ENCODE measurements around the gene P2RX2. TPM values are rescaled to one million over a fixed set of nuclear protein-coding genes. Genes with fewer than 3 reads are reported as not detected.

P2RX2 gene
- total RNA-seq, result not detected in 2 replicates

GRCh38 chr12:132618683-132619043 lies at the start of gene P2RX2:
Gene P2RX2 (plus strand): TSS chr12:132618776. CDS start chr12:132618817, 41 bp downstream.

DNA sequence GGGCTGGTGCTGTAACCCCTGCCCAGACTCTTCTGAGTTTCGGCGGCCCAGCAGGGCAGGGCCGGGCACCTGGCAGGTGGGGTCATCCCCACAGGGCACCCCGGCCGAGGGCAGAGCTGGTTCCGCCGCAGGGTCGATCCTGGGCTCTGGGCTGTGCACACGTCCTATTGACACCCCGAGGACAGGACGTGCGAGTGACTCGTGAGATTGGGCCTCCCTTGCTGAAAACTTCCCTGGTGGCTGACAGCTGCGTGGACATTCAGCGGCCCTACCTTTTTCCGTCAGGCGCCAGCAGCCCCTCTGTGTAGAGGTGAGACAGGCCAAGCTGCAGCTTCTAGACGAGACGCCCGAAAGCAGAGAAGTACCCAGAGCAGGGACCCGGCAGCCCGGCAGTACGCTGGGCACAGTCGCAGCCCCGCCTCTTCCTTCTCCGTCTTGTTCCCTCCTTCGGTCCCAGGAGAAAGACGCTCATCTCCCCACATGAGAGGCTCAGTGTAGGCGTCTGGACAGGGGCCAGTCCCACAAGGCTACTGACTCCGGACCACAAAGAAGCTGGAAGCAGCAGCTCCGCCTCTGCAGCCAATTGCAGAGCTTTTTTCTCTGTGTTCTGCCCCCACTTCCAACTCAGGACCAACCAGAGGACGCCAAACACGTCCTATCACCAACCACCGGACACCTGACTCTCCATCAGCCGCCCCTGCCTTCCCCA lies 8.4 kb upstream of the P2RX2 start, which contains the start of gene LRCOL1:
TSS of gene LRCOL1 (minus strand) at position 532 of the 709 bp plus-strand sequence. CDS start 4,331 bp downstream, outside the sequence.

Other genes starting within 250 kb of the P2RX2 start
- 23.5 and 27.3 TPM in 2 replicates for gene FBRSL1, start 128.6 kb upstream of the P2RX2 start, total RNA-seq
- not detected in 2 replicates for gene LRCOL1, start 8.2 kb upstream of the P2RX2 start, total RNA-seq
- 19.7 and 20.1 TPM in 2 replicates for gene POLE, start 68.6 kb downstream of the P2RX2 start, total RNA-seq
- gene PXMP2, start 68.8 kb downstream of the P2RX2 start, total RNA-seq, result 40.2 and 44.5 TPM in 2 replicates
- 46.9 and 88.0 TPM in 2 replicates for gene PGAM5, start 92.1 kb downstream of the P2RX2 start, total RNA-seq
- gene ANKLE2, start 143.1 kb downstream of the P2RX2 start, total RNA-seq, result 60.3 and 72.7 TPM in 2 replicates
- 39.9 and 56.2 TPM in 2 replicates for gene GOLGA3, start 210.1 kb downstream of the P2RX2 start, total RNA-seq

Data from hair follicular keratinocyte (primary cell).